Measurements from ENCODE around the gene HPD.

GRCh38 chr12:121810234-121810817 lies 48.3 kb downstream of the HPD start:
- TF ChIP-seq CTCF (IDR thresholded peaks at IDR 0.05) = no peak
- no peak for TF ChIP-seq POLR2A (IDR thresholded peaks at IDR 0.05)
